GM21737 (cell line): ENCODE measurements around the gene PFDN5.
A peak's percentile ranks its signal among the peaks of the same experiment; 100 is the strongest.
"Not testable (repeated sequence)": the region's sequence is repeated elsewhere in the genome, so short reads cannot be mapped to it uniquely, and the experiment has no call there.

Experiments used
- ATAC-seq: cut with Tn5 transposase; IDR thresholded peaks from one replicate; pipeline ENCODE4 v1.9.1; 2021; ENCODE audit warnings: mild to moderate bottlenecking, moderate library complexity; ENCODE audit not compliant: unreplicated experiment

PFDN5 gene

GRCh38 chr12:53326460-53327185 lies 31.3 kb downstream of the PFDN5 start:
- ATAC-seq, result no peak

- no peak for ATAC-seq
Measured at GRCh38 chr12:53327435-53328042, 32.2 kb downstream of the PFDN5 start.

GRCh38 chr12:53328043-53328435 lies 32.7 kb downstream of the PFDN5 start:
- no peak for ATAC-seq

- no peak for ATAC-seq
Measured at GRCh38 chr12:53330671-53331070, 35.3 kb downstream of the PFDN5 start.

- ATAC-seq, result not testable (repeated sequence)
Measured at GRCh38 chr12:53332339-53332738, 37.0 kb downstream of the PFDN5 start.

GRCh38 chr12:53332744-53333143 lies 37.4 kb downstream of the PFDN5 start:
- no peak for ATAC-seq

GRCh38 chr12:53333289-53333688 lies 37.9 kb downstream of the PFDN5 start:
- ATAC-seq, result no peak

GRCh38 chr12:53333845-53334244 lies 38.5 kb downstream of the PFDN5 start:
- no peak for ATAC-seq

GRCh38 chr12:53334822-53335221 lies 39.5 kb downstream of the PFDN5 start:
- ATAC-seq, result no peak

- no peak for ATAC-seq
Measured at GRCh38 chr12:53336181-53336681, 40.9 kb downstream of the PFDN5 start, which contains the start of gene SP7. SP7 (minus strand) TSS chr12:53336354; CDS start chr12:53335646, 708 bp downstream.

GRCh38 chr12:53338017-53338416 lies 42.7 kb downstream of the PFDN5 start:
- no peak for ATAC-seq

- ATAC-seq, result no peak
Measured at GRCh38 chr12:53338916-53339315, 43.6 kb downstream of the PFDN5 start.

- no peak for ATAC-seq
Measured at GRCh38 chr12:53340398-53340797, 45.1 kb downstream of the PFDN5 start.

GRCh38 chr12:53343449-53343848 lies 48.1 kb downstream of the PFDN5 start:
- no peak for ATAC-seq

GRCh38 chr12:53343969-53344368 lies 48.6 kb downstream of the PFDN5 start:
- no peak for ATAC-seq

GRCh38 chr12:53344487-53344823 lies 49.1 kb downstream of the PFDN5 start:
- ATAC-seq, result no peak

- peak; percentile 63 for ATAC-seq
Measured at GRCh38 chr12:53344824-53345485, 49.6 kb downstream of the PFDN5 start.

GRCh38 chr12:53345486-53346188 lies 50.3 kb downstream of the PFDN5 start:
- ATAC-seq, result no peak

GRCh38 chr12:53346491-53346890 lies 51.1 kb downstream of the PFDN5 start:
- no peak for ATAC-seq

- ATAC-seq, result no peak
Measured at GRCh38 chr12:53347905-53348304, 52.6 kb downstream of the PFDN5 start.
